IMR-90 (cell line): ENCODE data around the gene C9orf43.

Experiments
- CEBPB ChIP-seq: IDR thresholded peaks from 2 replicates; pipeline ENCODE4 v1.6.1; 2012; ENCODE audit warnings: low read depth, low read length, improper control_type of control experiment
- CTCF ChIP-seq: conservative IDR thresholded peaks from 2 replicates; pipeline ENCODE4 v1.5.1; 2012; ENCODE audit warnings: mild to moderate bottlenecking, low read depth, low read length, improper control_type of control experiment
- FOS ChIP-seq: fragments of 150-350 bp; IDR thresholded peaks from 2 replicates; pipeline ENCODE4 v1.6.1; 2016; ENCODE audit warnings: low read depth, low read length
- MAFK ChIP-seq: IDR thresholded peaks from 2 replicates; pipeline ENCODE4 v1.6.1; 2012; ENCODE audit warnings: low read depth, low read length, improper control_type of control experiment
- MAZ ChIP-seq: IDR thresholded peaks from 2 replicates; pipeline ENCODE4 v1.6.1; 2012; ENCODE audit warnings: low read depth, mild to moderate bottlenecking, low read length, improper control_type of control experiment, moderate library complexity, borderline replicate concordance
- MXI1 ChIP-seq: IDR thresholded peaks from 2 replicates; pipeline ENCODE4 v1.6.1; 2012; ENCODE audit warnings: low read depth, mild to moderate bottlenecking, low read length, moderate library complexity, borderline replicate concordance
- NFE2L2 ChIP-seq: fragments of 150-350 bp; IDR thresholded peaks from 2 replicates; pipeline ENCODE4 v1.6.1; 2016; ENCODE audit warnings: low read depth, mild to moderate bottlenecking, low read length
- POLR2A ChIP-seq: IDR thresholded peaks from 2 replicates; pipeline ENCODE4 v1.6.1; 2012; ENCODE audit warnings: mild to moderate bottlenecking, low read depth, low read length
- RAD21 ChIP-seq: IDR thresholded peaks from 2 replicates; pipeline ENCODE4 v1.6.1; 2012; ENCODE audit warnings: low read length, improper control_type of control experiment
- RCOR1 ChIP-seq: IDR thresholded peaks from 2 replicates; pipeline ENCODE4 v1.6.1; 2012; ENCODE audit warnings: mild to moderate bottlenecking, low read length, improper control_type of control experiment; ENCODE audit not compliant: insufficient replicate concordance
- RFX5 ChIP-seq: IDR thresholded peaks from 2 replicates; pipeline ENCODE4 v1.8.0; 2012; ENCODE audit warnings: low read depth, mild to moderate bottlenecking, low read length, moderate library complexity
- SMC3 ChIP-seq: fragments of 150-350 bp; IDR thresholded peaks from 2 replicates; pipeline ENCODE4 v1.6.1; 2016; ENCODE audit warnings: low read depth, mild to moderate bottlenecking, antibody characterized with exemption, low read length, moderate library complexity
- USF2 ChIP-seq: fragments of 150-350 bp; IDR thresholded peaks from 2 replicates; pipeline ENCODE4 v1.6.1; 2017; ENCODE audit warnings: mild to moderate bottlenecking, antibody characterized with exemption, low read length, low read depth
- TF ChIP-seq, protein P1 (sequence below): fragments of 150-350 bp; IDR thresholded peaks from 2 replicates; pipeline ENCODE4 v1.6.1; 2016; ENCODE audit warnings: low read depth, mild to moderate bottlenecking, low read length, moderate library complexity, borderline replicate concordance

DNA sequence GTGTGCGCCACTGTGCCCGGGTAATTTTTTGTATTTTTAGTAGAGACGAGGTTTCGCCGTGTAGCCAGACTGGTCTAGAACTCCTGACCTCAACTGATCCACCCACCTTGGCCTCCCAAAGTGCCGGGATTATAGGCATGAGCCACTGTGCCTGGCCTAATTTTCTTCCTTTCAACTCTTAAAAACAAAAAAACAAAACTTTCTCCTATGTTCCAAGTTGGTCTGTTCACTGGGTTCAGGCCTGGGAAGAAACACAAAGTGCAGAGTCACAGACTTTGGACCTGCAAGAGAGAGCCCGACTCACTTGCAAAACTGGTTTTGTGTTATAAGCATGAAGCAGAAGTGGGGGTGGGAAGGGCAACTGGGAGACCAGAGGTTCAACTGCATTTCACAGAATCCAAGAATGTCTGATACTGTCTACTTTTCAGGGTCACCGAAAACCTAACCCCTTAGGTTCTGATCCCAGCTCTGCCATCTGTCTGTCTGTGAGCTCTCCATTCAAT is 28.6 kb upstream of the C9orf43 start:
- no peak for TF ChIP-seq MAFK
- no peak for TF ChIP-seq POLR2A
- TF ChIP-seq USF2: no peak
- no peak for TF ChIP-seq RCOR1
- TF ChIP-seq CTCF: no peak
- TF ChIP-seq SMC3: no peak
- TF ChIP-seq RAD21: no peak
- no peak for TF ChIP-seq FOS
- no peak for TF ChIP-seq MXI1
- TF ChIP-seq MAZ: no peak
- TF ChIP-seq, protein P1, sequence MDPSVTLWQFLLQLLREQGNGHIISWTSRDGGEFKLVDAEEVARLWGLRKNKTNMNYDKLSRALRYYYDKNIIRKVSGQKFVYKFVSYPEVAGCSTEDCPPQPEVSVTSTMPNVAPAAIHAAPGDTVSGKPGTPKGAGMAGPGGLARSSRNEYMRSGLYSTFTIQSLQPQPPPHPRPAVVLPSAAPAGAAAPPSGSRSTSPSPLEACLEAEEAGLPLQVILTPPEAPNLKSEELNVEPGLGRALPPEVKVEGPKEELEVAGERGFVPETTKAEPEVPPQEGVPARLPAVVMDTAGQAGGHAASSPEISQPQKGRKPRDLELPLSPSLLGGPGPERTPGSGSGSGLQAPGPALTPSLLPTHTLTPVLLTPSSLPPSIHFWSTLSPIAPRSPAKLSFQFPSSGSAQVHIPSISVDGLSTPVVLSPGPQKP: no peak
- no peak for TF ChIP-seq RFX5
- TF ChIP-seq CEBPB: no peak
- TF ChIP-seq NFE2L2: no peak
